ENCODE data around the gene TRIM29. TPM values are rescaled to one million over a fixed set of nuclear protein-coding genes. Genes with fewer than 3 reads are reported as not detected.

Gene TRIM29
- total and polyA plus RNA-seq, 10 of the 15 experiments (the other 5 are each of a cell fraction or from before 2014, with no cell fraction given): 0.08 to 0.67 (median 0.26) TPM; not detected in 5

- ATAC-seq: no peak
- Histone ChIP-seq H3K36me3 (ENCODE audit: control insufficient read depth in 2 of 2, insufficient read depth in 2 of 2, low read length in 1 of 2) (no peaks in the 10 kb centered on the region), H3K4me3 (no peak overlapping the region), H3K27ac (ENCODE audit: control insufficient read depth, insufficient read depth) (no peak overlapping the region), H4K20me1 (ENCODE audit: control insufficient read depth, insufficient read depth) (no peaks in the 10 kb centered on the region), H3K4me2 (ENCODE audit: control insufficient read depth, insufficient read depth) (no peak overlapping the region), H2AFZ (ENCODE audit: control insufficient read depth, low read depth, low read length) (no peak overlapping the region), H3K79me2 (ENCODE audit: control insufficient read depth, insufficient read depth, low read length) (no peaks in the 10 kb centered on the region), H3K9me3 (replicated peaks; ENCODE audit: control insufficient read depth, insufficient read depth, low read length) (no peaks in the 10 kb centered on the region), H3K4me1 (ENCODE audit: control insufficient read depth, insufficient read depth, low read length) (no peaks in the 10 kb centered on the region), H3K9ac (ENCODE audit: control insufficient read depth, insufficient read depth, low read length) (no peak overlapping the region), H3K27me3 (replicated peaks in 1 of 2; ENCODE audit: control insufficient read depth in 2 of 2, insufficient read depth in 2 of 2, low read length in 1 of 2) (peaks cover 8 to 15% of the 10 kb centered on the region in 2 experiments)
- in situ Hi-C loops (cut with MboI) (no loop called here), intact Hi-C loops (cut with micrococcal nuclease; ENCODE audit: unreplicated experiment) (no loop called here)
- POLR2A ChIA-PET: no interaction called here
- 2% methylated on average over 4 of the region's 4 CpGs for WGBS (ENCODE audit: insufficient coverage, insufficient replicate concordance, low lambda C conversion rate, missing lambda C conversion rate)
- RAD21 ChIA-PET (ENCODE audit: unreplicated experiment): no interaction called here
- CTCF ChIA-PET: no interaction called here
- TF ChIP-seq, protein P1, sequence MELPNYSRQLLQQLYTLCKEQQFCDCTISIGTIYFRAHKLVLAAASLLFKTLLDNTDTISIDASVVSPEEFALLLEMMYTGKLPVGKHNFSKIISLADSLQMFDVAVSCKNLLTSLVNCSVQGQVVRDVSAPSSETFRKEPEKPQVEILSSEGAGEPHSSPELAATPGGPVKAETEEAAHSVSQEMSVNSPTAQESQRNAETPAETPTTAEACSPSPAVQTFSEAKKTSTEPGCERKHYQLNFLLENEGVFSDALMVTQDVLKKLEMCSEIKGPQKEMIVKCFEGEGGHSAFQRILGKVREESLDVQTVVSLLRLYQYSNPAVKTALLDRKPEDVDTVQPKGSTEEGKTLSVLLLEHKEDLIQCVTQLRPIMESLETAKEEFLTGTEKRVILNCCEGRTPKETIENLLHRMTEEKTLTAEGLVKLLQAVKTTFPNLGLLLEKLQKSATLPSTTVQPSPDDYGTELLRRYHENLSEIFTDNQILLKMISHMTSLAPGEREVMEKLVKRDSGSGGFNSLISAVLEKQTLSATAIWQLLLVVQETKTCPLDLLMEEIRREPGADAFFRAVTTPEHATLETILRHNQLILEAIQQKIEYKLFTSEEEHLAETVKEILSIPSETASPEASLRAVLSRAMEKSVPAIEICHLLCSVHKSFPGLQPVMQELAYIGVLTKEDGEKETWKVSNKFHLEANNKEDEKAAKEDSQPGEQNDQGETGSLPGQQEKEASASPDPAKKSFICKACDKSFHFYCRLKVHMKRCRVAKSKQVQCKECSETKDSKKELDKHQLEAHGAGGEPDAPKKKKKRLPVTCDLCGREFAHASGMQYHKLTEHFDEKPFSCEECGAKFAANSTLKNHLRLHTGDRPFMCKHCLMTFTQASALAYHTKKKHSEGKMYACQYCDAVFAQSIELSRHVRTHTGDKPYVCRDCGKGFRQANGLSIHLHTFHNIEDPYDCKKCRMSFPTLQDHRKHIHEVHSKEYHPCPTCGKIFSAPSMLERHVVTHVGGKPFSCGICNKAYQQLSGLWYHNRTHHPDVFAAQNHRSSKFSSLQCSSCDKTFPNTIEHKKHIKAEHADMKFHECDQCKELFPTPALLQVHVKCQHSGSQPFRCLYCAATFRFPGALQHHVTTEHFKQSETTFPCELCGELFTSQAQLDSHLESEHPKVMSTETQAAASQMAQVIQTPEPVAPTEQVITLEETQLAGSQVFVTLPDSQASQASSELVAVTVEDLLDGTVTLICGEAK (IDR thresholded peaks at IDR 0.05; ENCODE audit: borderline replicate concordance): no peak
- no peak for TF ChIP-seq SUZ12 (IDR thresholded peaks at IDR 0.05; ENCODE audit: unreplicated experiment)
- SMC1A ChIA-PET (ENCODE audit: uncharacterized antibody, unreplicated experiment): no interaction called here
- no peak for FAIRE-seq
- DNase-seq (ENCODE audit: low read depth, low spot score): no peak
- no TSS peak for BruUV-seq (replicated peaks)
Observed at GRCh38 chr11:120132645-120133185, 5.2 kb downstream of the TRIM29 start.
